Colonic mucosa (tissue), 4 donors: ENCODE results near the gene AFMID. TPM values are rescaled to one million over a fixed set of nuclear protein-coding genes. Genes with fewer than 3 reads are reported as not detected.

Source experiments
- DNase-seq: peaks from one replicate; pipeline ENCODE4 v3.0.0-alpha.2; 2020
- H3K27ac ChIP-seq: fragments of 200-600 bp; one replicate; pipeline ENCODE4 v1.8.0; 2021
- H3K27me3 ChIP-seq: fragments of 200-600 bp; one replicate; pipeline ENCODE4 v1.8.0; 2021
- H3K36me3 ChIP-seq: fragments of 200-600 bp; one replicate; pipeline ENCODE4 v1.8.0; 2021
- H3K4me1 ChIP-seq: fragments of 200-600 bp; one replicate; pipeline ENCODE4 v1.8.0; 2021; ENCODE audit warnings: mild to moderate bottlenecking
- H3K4me3 ChIP-seq: fragments of 200-600 bp; one replicate; pipeline ENCODE4 v1.8.0; 2021
- H3K9ac ChIP-seq, 2 donors: one replicate each; pipeline ENCODE4 v1.7.0; 2013; ENCODE audit warnings: control low read depth in 2 of 2, low read depth in 2 of 2, low read length in 2 of 2
- H3K9me3 ChIP-seq: fragments of 200-600 bp; one replicate; pipeline ENCODE4 v1.8.0; 2021
- CTCF ChIP-seq: fragments of 200-600 bp; IDR thresholded peaks from one replicate; pipeline ENCODE4 v1.8.0; 2022; ENCODE audit warnings: antibody characterized with exemption, mild to moderate bottlenecking
- intact Hi-C: fragments of 100-400 bp; cut with DNase I; formaldehyde crosslinking; loops from one replicate; pipeline ENCODE4 v1.14.1; 2022
- total RNA-seq, 2 donors: library from RNA; stranded (reverse); fragmentation: NEBNext Ultra II Directional in 1 of 2; extraction: Animal tissue kit (Norgen Biotek cat#: 25700) in 1 of 2; gene quantifications; one replicate each; pipeline ENCODE4 v1.2.1, GENCODE V29; 2021
- donor health status: healthy.
- donor health status: DM: no; HTN: no; CAD: no.
- donor health status: DM: no; HTN: no; CAD: no.

Gene AFMID
- total RNA-seq, 2 donors from 2014 or later, result 30.6 to 33.3 TPM

DNA sequence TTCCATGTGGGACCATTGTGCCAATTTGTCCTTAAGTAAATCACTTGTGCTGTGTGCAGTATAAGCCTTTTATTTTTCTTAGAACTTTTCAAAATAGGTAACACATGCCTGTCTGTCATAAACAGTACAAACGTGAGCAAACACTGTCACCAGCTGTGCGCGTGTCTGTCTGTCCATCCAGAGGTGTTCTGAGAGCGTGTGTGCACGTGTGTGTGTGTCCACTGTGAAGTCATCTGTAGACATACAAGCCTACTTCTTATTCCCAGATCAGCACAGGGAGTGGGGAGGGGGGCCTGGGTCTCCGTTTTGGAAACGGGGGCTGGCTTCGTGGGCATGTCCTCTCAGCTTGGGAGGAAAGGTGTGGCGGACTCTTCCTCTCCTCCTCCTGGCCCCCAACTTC is 53.7 kb downstream of the AFMID start:
- Histone ChIP-seq H3K4me1 (no peaks in the 10 kb centered on the region), H3K9ac (no peak overlapping the region), H3K36me3 (no peaks in the 10 kb centered on the region), H3K9me3 (no peaks in the 10 kb centered on the region), H3K27me3 (no peaks in the 10 kb centered on the region), H3K27ac (no peak overlapping the region), H3K4me3 (no peak overlapping the region)
- intact Hi-C loops, result no loop called here
- no peak for DNase-seq
- no peak for TF ChIP-seq CTCF

GRCh38 chr17:78241277-78242023 is 54.3 kb downstream of the AFMID start:
- H3K27me3 ChIP-seq, result no peaks in the 10 kb centered on the region
- H3K9me3 ChIP-seq, result no peaks in the 10 kb centered on the region
- DNase-seq, result no peak
- H3K9ac ChIP-seq, result no peak overlapping the region
- no peak overlapping the region for H3K4me3 ChIP-seq
- no peak overlapping the region for H3K27ac ChIP-seq
- TF ChIP-seq CTCF, result no peak
- no peaks in the 10 kb centered on the region for H3K4me1 ChIP-seq
- H3K36me3 ChIP-seq, result no peaks in the 10 kb centered on the region
- intact Hi-C loops, result no loop called here

- no peaks in the 10 kb centered on the region for H3K27me3 ChIP-seq
- TF ChIP-seq CTCF, result no peak
- no peak overlapping the region for H3K27ac ChIP-seq
- H3K4me3 ChIP-seq, result no peak overlapping the region
- no peak overlapping the region for H3K9ac ChIP-seq
- intact Hi-C loops, result no loop called here
- H3K4me1 ChIP-seq, result no peaks in the 10 kb centered on the region
- no peaks in the 10 kb centered on the region for H3K9me3 ChIP-seq
- DNase-seq, result no peak
- H3K36me3 ChIP-seq, result no peaks in the 10 kb centered on the region
These were observed 55.0 kb downstream of the AFMID start for GRCh38 chr17:78242024-78242742.

GRCh38 chr17:78247304-78247703 is 60.1 kb downstream of the AFMID start:
- Histone ChIP-seq H3K27ac (no peak overlapping the region), H3K9ac (no peak overlapping the region), H3K4me3 (no peak overlapping the region), H3K9me3 (no peaks in the 10 kb centered on the region), H3K4me1 (peaks cover 12% of the 10 kb centered on the region), H3K36me3 (no peaks in the 10 kb centered on the region), H3K27me3 (no peaks in the 10 kb centered on the region)
- intact Hi-C loops, result no loop called here
- DNase-seq, result no peak
- no peak for TF ChIP-seq CTCF

DNA sequence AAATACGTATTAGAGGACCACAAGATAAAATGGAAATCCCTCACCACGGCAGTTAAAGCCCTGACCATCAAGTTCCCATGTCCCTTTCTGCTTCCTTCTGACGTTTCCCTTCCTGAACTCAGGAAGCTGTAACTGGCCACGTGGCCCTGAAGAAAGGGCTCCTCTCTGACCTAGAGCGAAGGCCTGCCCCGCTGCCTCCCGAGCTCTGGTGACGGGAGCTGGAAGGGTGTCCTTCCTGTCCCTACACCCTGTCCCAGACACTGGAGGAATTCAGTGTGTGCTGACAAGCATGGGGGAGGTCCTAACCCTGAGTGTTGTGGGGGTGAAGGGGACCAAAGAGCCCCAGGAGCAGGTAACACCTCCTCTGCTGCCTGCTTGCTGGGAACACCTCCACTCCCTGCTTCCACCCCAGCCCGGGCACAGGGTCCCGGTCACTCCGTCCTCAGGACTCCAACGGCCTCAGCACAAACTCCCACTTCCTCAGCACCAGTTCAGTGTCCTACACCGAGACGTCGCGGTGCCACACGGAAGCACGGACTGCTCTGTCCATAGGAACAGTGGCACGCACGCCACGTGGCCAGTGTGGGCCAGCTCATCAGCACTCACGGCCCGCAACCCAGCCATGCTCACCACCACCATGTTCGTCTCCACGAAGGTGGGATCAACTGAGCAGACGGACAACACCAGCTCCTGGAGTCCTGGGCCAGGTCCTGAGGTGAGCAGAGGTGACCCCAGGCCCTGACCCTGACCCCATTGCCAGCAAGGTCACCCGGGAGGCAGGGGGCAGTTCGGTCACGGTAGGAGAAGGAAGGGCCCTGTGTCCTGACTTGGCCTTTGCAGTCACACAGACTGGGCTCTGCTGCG is 61.1 kb downstream of the AFMID start:
- H3K27me3 ChIP-seq, result no peaks in the 10 kb centered on the region
- TF ChIP-seq CTCF, result no peak
- H3K4me1 ChIP-seq, result peaks cover 12% of the 10 kb centered on the region
- H3K27ac ChIP-seq, result no peak overlapping the region
- no peak overlapping the region for H3K4me3 ChIP-seq
- H3K9me3 ChIP-seq, result no peaks in the 10 kb centered on the region
- no peak for DNase-seq
- no peaks in the 10 kb centered on the region for H3K36me3 ChIP-seq
- H3K9ac ChIP-seq, result no peak overlapping the region
- intact Hi-C loops, result no loop called here
